ENCODE data around the gene ETV6. TPM values are rescaled to one million over a fixed set of nuclear protein-coding genes. Genes with fewer than 3 reads are reported as not detected.

Gene ETV6
- total RNA-seq, 1 experiment from 2014 or later, result 14.1 TPM

GRCh38 chr12:11854011-11854499 lies 204.6 kb downstream of the ETV6 start:
- ChIA-PET RAD21 (ENCODE audit: low non-redundant PET in 1 of 2, low total read pairs in 2 of 2, uncharacterized antibody in 2 of 2, unreplicated experiment in 2 of 2) (no interaction called here), POLR2A (no interaction called here), CTCF (no interaction called here)
- H3K79me2 ChIP-seq (ENCODE audit: insufficient read depth, low read length), result no peaks in the 10 kb centered on the region
- H3K9me2 ChIP-seq (ENCODE audit: insufficient read depth), result no peaks in the 10 kb centered on the region
- H3K4me3 ChIP-seq (replicated peaks in 1 of 2; ENCODE audit: low read depth in 1 of 2, low read length in 2 of 2), result no peak overlapping the region
- no TSS peak for BruUV-seq (replicated peaks)
- no peak overlapping the region for H3K27ac ChIP-seq (ENCODE audit: low read depth, low read length)
- intact Hi-C loops (cut with micrococcal nuclease), result no loop called here
- no peak for TF ChIP-seq SIN3A (IDR thresholded peaks at IDR 0.05; ENCODE audit: low read depth)
- TF ChIP-seq MAX (IDR thresholded peaks at IDR 0.05), result no peak
- no peak for TF ChIP-seq ZBTB33 (IDR thresholded peaks at IDR 0.05; ENCODE audit: extremely low read depth, insufficient replicate concordance, low read length)
- no peak for TF ChIP-seq FOSL1 (IDR thresholded peaks at IDR 0.05; ENCODE audit: low read depth)
- no peak for TF ChIP-seq SP1 (IDR thresholded peaks at IDR 0.05; ENCODE audit: low read depth)
- TF ChIP-seq EGR1 (IDR thresholded peaks at IDR 0.05; ENCODE audit: low read depth), result no peak
- no peak for TF ChIP-seq RAD21 (IDR thresholded peaks at IDR 0.05; ENCODE audit: low read depth)
- TF ChIP-seq REST (IDR thresholded peaks at IDR 0.05; ENCODE audit: low read depth), result no peak
- no peak for TF ChIP-seq CBX3 (IDR thresholded peaks at IDR 0.05; ENCODE audit: low read depth)
- DNase-seq (ENCODE audit: low read depth, low spot score) (no peak), ATAC-seq (no peak)
- no peaks in the 10 kb centered on the region for H3K36me3 ChIP-seq (ENCODE audit: control insufficient read depth in 1 of 2, insufficient read depth in 2 of 2, low read length in 2 of 2)
- no peaks in the 10 kb centered on the region for H3K9me3 ChIP-seq (ENCODE audit: control insufficient read depth in 1 of 2, insufficient read depth in 1 of 2, low read depth in 1 of 2, low read length in 2 of 2)
- no peak overlapping the region for H3K4me2 ChIP-seq (ENCODE audit: low read length)
- no peaks in the 10 kb centered on the region for H4K20me1 ChIP-seq (ENCODE audit: insufficient read depth)
- no peaks in the 10 kb centered on the region for H3K4me1 ChIP-seq (ENCODE audit: control insufficient read depth in 1 of 2, insufficient read depth in 2 of 2, low read length in 2 of 2)
- no peak overlapping the region for H2AFZ ChIP-seq (ENCODE audit: low read depth, low read length, poor library complexity, severe bottlenecking)
- H3K9ac ChIP-seq (ENCODE audit: low read length), result no peak overlapping the region
- H3K27me3 ChIP-seq (ENCODE audit: insufficient read depth, low read length), result no peaks in the 10 kb centered on the region
